Hepatocyte (in vitro differentiated cells): ENCODE results near the gene STK32A. TPM values are rescaled to one million over a fixed set of nuclear protein-coding genes. Genes with fewer than 3 reads are reported as not detected.
A peak's percentile ranks its signal among the peaks of the same experiment; 100 is the strongest.

ENCODE experiments used
- DNase-seq: peaks from one replicate; pipeline ENCODE4 v3.0.0-alpha.2; 2016; ENCODE audit warnings: low spot score
- H2AFZ ChIP-seq: fragments of 200-600 bp; sonication (generic); 2 replicates; pipeline ENCODE4 v1.6.0; 2016; ENCODE audit warnings: antibody characterized with exemption, mild to moderate bottlenecking
- H3K27ac ChIP-seq: fragments of 200-600 bp; sonication (generic); 2 replicates; pipeline ENCODE4 v1.5.1; 2016; ENCODE audit warnings: mild to moderate bottlenecking
- H3K27me3 ChIP-seq: fragments of 200-600 bp; sonication (generic); 2 replicates; pipeline ENCODE4 v1.6.1; 2016
- H3K36me3 ChIP-seq: fragments of 200-600 bp; sonication (generic); replicated peaks from 2 replicates; pipeline ENCODE4 v1.5.1; 2016; ENCODE audit warnings: low read depth; ENCODE audit not compliant: insufficient read depth
- H3K4me1 ChIP-seq: fragments of 200-600 bp; sonication (generic); 2 replicates; pipeline ENCODE4 v1.5.1; 2016; ENCODE audit warnings: mild to moderate bottlenecking, moderate library complexity; ENCODE audit not compliant: insufficient read depth
- H3K4me2 ChIP-seq: fragments of 200-600 bp; sonication (generic); 2 replicates; pipeline ENCODE4 v1.6.0; 2016
- H3K4me3 ChIP-seq: fragments of 200-600 bp; sonication (generic); 2 replicates; pipeline ENCODE4 v1.5.1; 2016; ENCODE audit warnings: mild to moderate bottlenecking
- H3K79me2 ChIP-seq: fragments of 200-600 bp; sonication (generic); 2 replicates; pipeline ENCODE4 v1.6.0; 2017; ENCODE audit warnings: mild to moderate bottlenecking
- H3K9me2 ChIP-seq: fragments of 200-600 bp; sonication (generic); replicated peaks from 2 replicates; pipeline ENCODE4 v1.6.0; 2017; ENCODE audit warnings: mild to moderate bottlenecking; ENCODE audit not compliant: insufficient read depth
- H3K9me3 ChIP-seq: fragments of 200-600 bp; sonication (generic); 2 replicates; pipeline ENCODE4 v1.5.1; 2016; ENCODE audit warnings: low read depth, mild to moderate bottlenecking
- H4K20me1 ChIP-seq: fragments of 200-600 bp; sonication (generic); 2 replicates; pipeline ENCODE4 v1.6.0; 2016; ENCODE audit warnings: mild to moderate bottlenecking; ENCODE audit not compliant: insufficient read depth, poor library complexity, severe bottlenecking
- EZH2 ChIP-seq: fragments of 200-600 bp; sonication (generic); IDR thresholded peaks from 2 replicates; pipeline ENCODE4 v1.6.1; 2016; ENCODE audit warnings: antibody characterized with exemption, mild to moderate bottlenecking, borderline replicate concordance
- EZH2phosphoT487 ChIP-seq: fragments of 200-600 bp; sonication (generic); IDR thresholded peaks from one replicate; pipeline ENCODE4 v1.6.1; 2018; ENCODE audit warnings: antibody characterized with exemption, mild to moderate bottlenecking, low read depth, moderate library complexity; ENCODE audit not compliant: unreplicated experiment, severe bottlenecking
- WGBS: methylation state at CpG from one replicate; pipeline ENCODE4 v1.1.6; 2016; ENCODE audit warnings: low lambda C conversion rate; ENCODE audit errors: missing lambda C conversion rate; 5-methylcytosine and 5-hydroxymethylcytosine counted together
- polyA plus RNA-seq: library from polyadenylated mRNA; unstranded; fragments of >200 nt; fragmentation: Nextera tagmentation; extraction: Ambion mirVana; gene quantifications from 2 replicates; pipeline ENCODE4 v1.2.1, GENCODE V29; 2016
- total RNA-seq: library from RNA; depleted of rRNA; stranded (reverse); fragments of >200 nt; gene quantifications from 2 replicates; pipeline ENCODE4 v1.2.3, GENCODE V29; 2014
- TF ChIP-seq, protein P1 (sequence below): fragments of 200-600 bp; sonication (generic); IDR thresholded peaks from 2 replicates; pipeline ENCODE4 v1.5.1; 2016; ENCODE audit warnings: antibody characterized with exemption, mild to moderate bottlenecking; ENCODE audit not compliant: poor library complexity

STK32A gene
- total and polyA plus RNA-seq, 2 experiments from 2014 or later = 2.3 to 2.6 TPM

DNA sequence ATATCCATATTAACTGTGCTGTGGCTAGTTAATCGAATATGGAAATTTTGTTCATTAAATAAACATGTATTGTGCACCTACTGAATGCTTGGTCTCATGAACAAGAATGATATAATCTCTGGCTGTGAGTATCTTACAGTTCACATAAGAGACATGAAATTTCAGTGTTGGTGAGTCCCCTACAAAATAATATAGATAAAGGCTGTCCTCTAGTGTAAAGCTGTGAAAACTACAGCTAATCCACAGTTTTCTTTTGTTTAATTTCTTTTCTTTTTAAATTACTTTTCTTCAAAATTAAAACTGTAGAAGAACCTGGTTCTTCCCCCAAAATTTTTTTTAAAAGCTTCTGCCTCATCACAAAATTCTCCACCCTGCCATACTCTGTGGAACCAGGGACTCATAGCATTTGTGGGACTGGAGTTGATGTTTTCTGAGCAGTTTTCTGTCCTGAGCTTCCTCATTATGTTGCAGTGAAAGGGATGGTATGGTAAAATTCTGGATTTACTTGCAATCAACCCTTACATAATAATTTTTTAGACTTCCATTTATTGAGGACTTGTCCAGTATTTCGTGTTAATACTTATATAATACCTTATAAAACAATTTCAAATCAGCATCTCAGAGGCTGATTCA is 135.0 kb downstream of the STK32A start:
- no peaks in the 10 kb centered on the region for H3K4me1 ChIP-seq
- no peaks in the 10 kb centered on the region for H3K27me3 ChIP-seq
- no peak for TF ChIP-seq EZH2
- TF ChIP-seq, protein P1, sequence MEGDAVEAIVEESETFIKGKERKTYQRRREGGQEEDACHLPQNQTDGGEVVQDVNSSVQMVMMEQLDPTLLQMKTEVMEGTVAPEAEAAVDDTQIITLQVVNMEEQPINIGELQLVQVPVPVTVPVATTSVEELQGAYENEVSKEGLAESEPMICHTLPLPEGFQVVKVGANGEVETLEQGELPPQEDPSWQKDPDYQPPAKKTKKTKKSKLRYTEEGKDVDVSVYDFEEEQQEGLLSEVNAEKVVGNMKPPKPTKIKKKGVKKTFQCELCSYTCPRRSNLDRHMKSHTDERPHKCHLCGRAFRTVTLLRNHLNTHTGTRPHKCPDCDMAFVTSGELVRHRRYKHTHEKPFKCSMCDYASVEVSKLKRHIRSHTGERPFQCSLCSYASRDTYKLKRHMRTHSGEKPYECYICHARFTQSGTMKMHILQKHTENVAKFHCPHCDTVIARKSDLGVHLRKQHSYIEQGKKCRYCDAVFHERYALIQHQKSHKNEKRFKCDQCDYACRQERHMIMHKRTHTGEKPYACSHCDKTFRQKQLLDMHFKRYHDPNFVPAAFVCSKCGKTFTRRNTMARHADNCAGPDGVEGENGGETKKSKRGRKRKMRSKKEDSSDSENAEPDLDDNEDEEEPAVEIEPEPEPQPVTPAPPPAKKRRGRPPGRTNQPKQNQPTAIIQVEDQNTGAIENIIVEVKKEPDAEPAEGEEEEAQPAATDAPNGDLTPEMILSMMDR = peak; percentile 69
- H3K36me3 ChIP-seq = no peaks in the 10 kb centered on the region
- H3K9me3 ChIP-seq = no peaks in the 10 kb centered on the region
- no peak overlapping the region for H3K4me2 ChIP-seq
- no peak overlapping the region for H3K27ac ChIP-seq
- no peak for DNase-seq
- H4K20me1 ChIP-seq = no peaks in the 10 kb centered on the region
- H3K4me3 ChIP-seq = no peak overlapping the region
- H3K79me2 ChIP-seq = no peaks in the 10 kb centered on the region
- WGBS = 27% methylated on average over 2 of the region's 2 CpGs
- no peak overlapping the region for H2AFZ ChIP-seq
- H3K9me2 ChIP-seq = no peaks in the 10 kb centered on the region

DNA sequence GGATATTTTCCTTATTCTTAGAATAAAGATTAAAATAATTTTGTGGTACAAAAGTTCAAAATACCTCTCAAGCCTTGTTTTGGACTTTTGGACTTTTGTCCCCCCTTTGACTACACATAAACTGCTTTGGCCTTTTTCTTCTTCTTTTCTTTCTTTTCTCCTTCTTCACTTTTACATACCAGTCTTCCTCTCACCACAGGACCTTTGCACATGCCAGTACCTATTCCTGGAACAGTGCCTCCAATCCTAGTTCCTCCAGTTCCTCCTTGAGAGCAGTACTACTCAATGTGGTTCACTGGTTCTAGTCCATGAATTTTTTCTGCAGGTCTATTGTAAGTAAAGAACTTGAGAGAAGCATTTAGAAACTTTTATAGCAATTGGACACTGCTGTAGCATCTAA is 136.5 kb downstream of the STK32A start:
- DNase-seq = no peak
- Histone ChIP-seq H3K79me2 (no peaks in the 10 kb centered on the region), H3K27ac (no peak overlapping the region), H3K27me3 (no peaks in the 10 kb centered on the region), H3K4me2 (no peak overlapping the region), H3K4me1 (no peaks in the 10 kb centered on the region), H3K36me3 (no peaks in the 10 kb centered on the region), H3K4me3 (no peak overlapping the region), H4K20me1 (no peaks in the 10 kb centered on the region), H3K9me3 (no peaks in the 10 kb centered on the region), H2AFZ (no peak overlapping the region), H3K9me2 (no peaks in the 10 kb centered on the region)
- TF ChIP-seq, protein P1 = no peak
- TF ChIP-seq EZH2phosphoT487 = no peak
- no peak for TF ChIP-seq EZH2

DNA sequence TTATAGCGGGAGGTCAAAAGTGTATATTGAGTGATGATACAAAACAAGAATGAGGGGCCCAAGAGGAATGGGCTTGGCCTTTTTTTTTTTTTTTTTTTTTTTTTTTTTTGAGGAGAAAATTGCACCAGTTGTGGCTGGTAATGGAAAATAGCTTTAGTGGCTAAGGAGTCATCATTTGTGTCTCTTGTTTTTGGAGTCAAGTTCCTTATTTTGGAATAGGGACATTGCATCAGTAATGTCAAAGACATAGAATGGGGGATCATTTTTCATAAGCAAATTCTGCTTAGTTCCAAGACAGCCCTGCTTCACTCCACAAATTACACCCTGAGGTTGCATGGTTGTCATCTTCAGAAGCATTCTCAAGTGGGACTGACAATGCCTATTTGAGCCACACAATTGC is 137.4 kb downstream of the STK32A start:
- no peaks in the 10 kb centered on the region for H3K36me3 ChIP-seq
- H4K20me1 ChIP-seq = no peaks in the 10 kb centered on the region
- H3K9me2 ChIP-seq = no peaks in the 10 kb centered on the region
- no peak overlapping the region for H3K4me3 ChIP-seq
- no peaks in the 10 kb centered on the region for H3K79me2 ChIP-seq
- no peak overlapping the region for H2AFZ ChIP-seq
- H3K9me3 ChIP-seq = no peaks in the 10 kb centered on the region
- no peak overlapping the region for H3K27ac ChIP-seq
- TF ChIP-seq EZH2phosphoT487 (no peak), EZH2 (no peak)
- TF ChIP-seq, protein P1 = no peak
- no peaks in the 10 kb centered on the region for H3K27me3 ChIP-seq
- WGBS = 90% methylated on average over 1 of the region's 1 CpG
- no peak for DNase-seq
- no peak overlapping the region for H3K4me2 ChIP-seq
- no peaks in the 10 kb centered on the region for H3K4me1 ChIP-seq

DNA sequence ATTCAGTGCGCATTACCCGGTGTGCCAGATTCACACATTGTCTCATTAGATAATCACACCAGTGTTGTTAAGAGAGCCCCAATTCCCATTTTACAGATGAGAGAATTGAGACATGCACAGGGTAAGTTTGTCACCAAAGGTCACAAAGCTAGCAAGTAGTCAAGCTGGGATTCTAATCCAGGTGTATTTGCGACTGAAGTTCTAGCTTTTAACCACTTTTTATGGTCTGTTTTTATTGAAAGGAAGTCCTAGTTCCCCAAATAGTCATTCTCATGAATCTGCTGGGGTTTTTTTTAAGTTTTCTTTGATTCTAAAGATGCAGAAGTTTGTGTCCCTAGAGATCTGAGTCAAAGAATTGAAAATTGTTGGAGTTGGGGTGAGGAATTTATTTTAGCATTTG is 138.5 kb downstream of the STK32A start:
- no peaks in the 10 kb centered on the region for H3K4me1 ChIP-seq
- DNase-seq = no peak
- no peak overlapping the region for H2AFZ ChIP-seq
- no peaks in the 10 kb centered on the region for H3K79me2 ChIP-seq
- no peaks in the 10 kb centered on the region for H3K36me3 ChIP-seq
- no peak overlapping the region for H3K4me3 ChIP-seq
- no peaks in the 10 kb centered on the region for H3K27me3 ChIP-seq
- H3K9me3 ChIP-seq = no peaks in the 10 kb centered on the region
- H3K27ac ChIP-seq = no peak overlapping the region
- H4K20me1 ChIP-seq = no peaks in the 10 kb centered on the region
- no peaks in the 10 kb centered on the region for H3K9me2 ChIP-seq
- no peak for TF ChIP-seq EZH2
- TF ChIP-seq EZH2phosphoT487 = no peak
- TF ChIP-seq, protein P1 = no peak
- H3K4me2 ChIP-seq = no peak overlapping the region
- 93% methylated on average over 3 of the region's 3 CpGs for WGBS
